Transverse colon (tissue), 4 donors: ENCODE results near the gene ANKS1B. TPM values are rescaled to one million over a fixed set of nuclear protein-coding genes. Genes with fewer than 3 reads are reported as not detected.

ENCODE experiments used
- DNase-seq: peaks from one replicate; pipeline ENCODE4 v3.0.0-alpha.2; 2019
- H3K27ac ChIP-seq, 4 donors: fragments of 200-600 bp; sonication (generic); 2 replicates each; pipeline ENCODE4 v1.5.1; 2016 to 2018; ENCODE audit warnings: inconsistent platforms in 4 of 4
- H3K27me3 ChIP-seq: fragments of 200-600 bp; sonication (generic); 2 replicates; pipeline ENCODE4 v1.5.1; 2017; ENCODE audit warnings: inconsistent platforms
- H3K36me3 ChIP-seq, 4 donors: fragments of 200-600 bp; sonication (generic); 2 replicates each; pipeline ENCODE4 v1.5.1; 2017 to 2019; ENCODE audit warnings: inconsistent platforms in 4 of 4
- H3K4me1 ChIP-seq, 4 donors: fragments of 200-600 bp; sonication (generic); 2 replicates each; pipeline ENCODE4 v1.5.1; 2017 to 2020; ENCODE audit warnings: inconsistent platforms in 4 of 4
- H3K4me3 ChIP-seq, 4 donors: fragments of 200-600 bp; sonication (generic); 1 replicate in 1 of 4; 2 replicates in 3 of 4; pipeline versions ENCODE4 v1.5.1 to v1.6.1; 2017 to 2019; ENCODE audit warnings: inconsistent platforms in 4 of 4
- H3K9me3 ChIP-seq, 2 donors: fragments of 200-600 bp; sonication (generic); 2 replicates each; pipeline ENCODE4 v1.5.1; 2017 to 2019; ENCODE audit warnings: inconsistent platforms in 2 of 2
- EP300 ChIP-seq: sonication (generic); formaldehyde crosslinking; IDR thresholded peaks from one replicate; pipeline ENCODE4 v1.6.1; 2017; ENCODE audit warnings: antibody characterized with exemption, low read depth
- POLR2A ChIP-seq: fragments of 450-650 bp; IDR thresholded peaks from one replicate; pipeline ENCODE4 v1.6.1; 2016; ENCODE audit warnings: antibody characterized with exemption, mild to moderate bottlenecking, moderate library complexity
- POLR2AphosphoS5 ChIP-seq, 3 donors: sonication (generic); formaldehyde crosslinking; IDR thresholded peaks; one replicate each; pipeline ENCODE4 v1.6.1; 2016; ENCODE audit warnings: antibody characterized with exemption in 3 of 3
- WGBS, 2 donors: methylation state at CpG; one replicate each; pipeline ENCODE4 v1.1.5; 2018; ENCODE audit warnings: low coverage in 1 of 2; 5-methylcytosine and 5-hydroxymethylcytosine counted together
- in situ Hi-C, 4 donors: fragments of 200-750 bp; cut with MboI; loops; one replicate each; pipeline versions ENCODE4 v1.15.0 to v1.15.1; 2017; ENCODE audit warnings: low sequenced_read_pairs in 3 of 4, low pct_ligation_motif_present in 1 of 4, low pct_unique_long_range_greater_than_20kb in 1 of 4
- intact Hi-C: fragments of 100-400 bp; cut with DNase I; formaldehyde crosslinking; loops from one replicate; pipeline ENCODE4 v1.15.1; 2023; ENCODE audit warnings: low total_unique reads
- total RNA-seq, 4 donors: library from RNA; depleted of rRNA; stranded (reverse); fragments of >200 nt; gene quantifications; one replicate each; pipeline ENCODE4 v1.1.0, GENCODE V29; 2016
- TF ChIP-seq, protein P1 (sequence below), 5 experiments: fragments of 200-600 bp in 3 of 5; fragments of 450-650 bp in 2 of 5; sonication (generic) in 3 of 5; IDR thresholded peaks; 1 replicate in 2 of 5; 2 replicates in 3 of 5; pipeline ENCODE4 v1.5.1; 2016 to 2017; ENCODE audit warnings: antibody characterized with exemption in 5 of 5, inconsistent platforms in 3 of 5, mild to moderate bottlenecking in 2 of 5, moderate library complexity in 1 of 5

Gene ANKS1B
- total RNA-seq, 4 donors from 2014 or later = 1.4 to 6.4 (median 3.5) TPM; not detected in 1

DNA sequence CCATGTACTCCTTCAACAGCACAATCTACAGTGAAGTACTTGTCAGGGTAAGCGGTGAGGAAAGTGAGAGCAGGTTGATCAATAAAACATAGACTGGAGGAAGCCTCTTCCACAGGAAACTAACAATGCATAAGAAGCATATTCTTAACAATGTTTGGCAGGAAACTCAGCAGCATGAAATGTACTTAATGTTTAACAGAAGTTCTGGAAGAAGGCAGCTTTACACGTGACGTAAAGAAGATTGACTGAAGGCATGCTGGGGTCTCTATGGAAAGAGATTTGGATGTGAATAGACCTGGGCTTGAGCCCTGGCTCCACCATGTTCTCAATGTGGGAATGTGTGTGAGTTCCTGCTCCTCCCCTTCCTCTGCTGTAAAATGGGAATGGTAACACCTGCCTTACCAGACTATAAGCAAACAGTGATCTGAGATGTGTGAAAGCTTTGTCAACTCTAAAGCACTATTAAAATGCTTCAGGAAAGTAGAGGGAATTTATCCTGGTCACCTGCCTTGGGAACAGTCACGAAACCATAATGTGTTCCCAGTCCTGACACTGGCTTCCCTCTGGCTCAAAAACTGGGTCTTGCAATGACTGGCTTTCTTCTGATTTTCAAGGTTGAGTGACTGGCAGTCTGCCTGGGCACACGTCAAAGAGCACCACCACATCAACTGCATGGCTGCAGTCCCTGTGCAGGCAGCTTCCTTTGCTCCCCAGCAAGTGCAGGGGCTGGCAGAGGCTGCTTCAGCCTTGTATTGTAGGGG, 955.0 kb downstream of the ANKS1B start:
- no peak overlapping the region for H3K27ac ChIP-seq
- in situ Hi-C loops = loop anchor here in 2 of 4 donors (25.0 kb wide), 1 partner anchor 733 kb away; no protein-coding TSS in a partner anchor
- no peak overlapping the region for H3K4me3 ChIP-seq
- no peaks in the 10 kb centered on the region for H3K36me3 ChIP-seq
- 39 to 43% methylated on average over 3 to 5 of the region's 5 CpGs for WGBS, 2 donors
- no peak for DNase-seq
- no peaks in the 10 kb centered on the region for H3K4me1 ChIP-seq
- no peaks in the 10 kb centered on the region for H3K9me3 ChIP-seq
- TF ChIP-seq POLR2A (no peak), POLR2AphosphoS5 (IDR thresholded peaks at IDR 0.05) (no peak), EP300 (no peak)
- TF ChIP-seq, protein P1, sequence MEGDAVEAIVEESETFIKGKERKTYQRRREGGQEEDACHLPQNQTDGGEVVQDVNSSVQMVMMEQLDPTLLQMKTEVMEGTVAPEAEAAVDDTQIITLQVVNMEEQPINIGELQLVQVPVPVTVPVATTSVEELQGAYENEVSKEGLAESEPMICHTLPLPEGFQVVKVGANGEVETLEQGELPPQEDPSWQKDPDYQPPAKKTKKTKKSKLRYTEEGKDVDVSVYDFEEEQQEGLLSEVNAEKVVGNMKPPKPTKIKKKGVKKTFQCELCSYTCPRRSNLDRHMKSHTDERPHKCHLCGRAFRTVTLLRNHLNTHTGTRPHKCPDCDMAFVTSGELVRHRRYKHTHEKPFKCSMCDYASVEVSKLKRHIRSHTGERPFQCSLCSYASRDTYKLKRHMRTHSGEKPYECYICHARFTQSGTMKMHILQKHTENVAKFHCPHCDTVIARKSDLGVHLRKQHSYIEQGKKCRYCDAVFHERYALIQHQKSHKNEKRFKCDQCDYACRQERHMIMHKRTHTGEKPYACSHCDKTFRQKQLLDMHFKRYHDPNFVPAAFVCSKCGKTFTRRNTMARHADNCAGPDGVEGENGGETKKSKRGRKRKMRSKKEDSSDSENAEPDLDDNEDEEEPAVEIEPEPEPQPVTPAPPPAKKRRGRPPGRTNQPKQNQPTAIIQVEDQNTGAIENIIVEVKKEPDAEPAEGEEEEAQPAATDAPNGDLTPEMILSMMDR (IDR thresholded peaks at IDR 0.05) = no peak
- H3K27me3 ChIP-seq = no peaks in the 10 kb centered on the region
- intact Hi-C loops = no loop called here

DNA sequence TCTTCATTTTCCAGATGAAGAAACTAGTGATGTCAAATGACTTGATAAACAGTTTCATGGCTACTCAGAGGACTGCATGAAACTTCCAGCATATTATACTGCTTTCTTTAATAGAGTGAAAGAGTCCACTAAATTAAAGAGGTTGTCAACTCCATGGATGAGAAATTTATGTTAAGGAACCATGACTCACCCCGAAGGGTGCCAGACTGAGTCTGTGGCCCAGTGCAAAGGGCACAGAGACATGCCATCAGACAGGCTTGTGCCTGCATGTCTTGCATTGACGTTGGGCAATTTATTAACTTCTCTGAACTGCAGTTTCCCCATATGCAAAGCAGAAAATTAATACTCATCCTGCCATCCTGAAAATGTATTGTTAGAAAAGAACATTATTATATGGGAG, 957.3 kb downstream of the ANKS1B start:
- no peaks in the 10 kb centered on the region for H3K27me3 ChIP-seq
- no peak overlapping the region for H3K27ac ChIP-seq
- in situ Hi-C loops (loop anchor here in 2 of 4 donors (25.0 kb wide), 1 partner anchor 735 kb away; no protein-coding TSS in a partner anchor), intact Hi-C loops (no loop called here)
- no peak overlapping the region for H3K4me3 ChIP-seq
- 57 to 79% methylated on average over 2 of the region's 2 CpGs for WGBS, 2 donors
- no peak for DNase-seq
- TF ChIP-seq POLR2A (no peak), EP300 (no peak), POLR2AphosphoS5 (IDR thresholded peaks at IDR 0.05) (no peak)
- TF ChIP-seq, protein P1 (IDR thresholded peaks at IDR 0.05) = no peak
- H3K36me3 ChIP-seq = no peaks in the 10 kb centered on the region
- no peaks in the 10 kb centered on the region for H3K9me3 ChIP-seq
- no peaks in the 10 kb centered on the region for H3K4me1 ChIP-seq

DNA sequence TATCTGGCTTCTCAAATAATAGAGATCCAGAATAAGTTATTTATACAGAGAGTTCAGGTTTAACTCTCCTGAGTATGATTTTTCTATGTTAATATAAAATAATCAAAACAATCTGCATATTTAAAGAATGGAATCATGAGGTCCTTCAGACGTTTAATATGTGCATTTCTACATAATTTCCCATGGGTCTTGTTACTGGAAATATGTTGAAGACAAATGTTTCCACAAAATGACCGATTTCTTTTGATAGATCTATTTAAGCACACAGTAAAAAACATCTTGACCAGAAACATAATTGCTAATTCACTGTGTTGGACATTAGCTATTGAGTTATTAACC, 957.7 kb downstream of the ANKS1B start:
- no peak overlapping the region for H3K4me3 ChIP-seq
- intact Hi-C loops = no loop called here
- no peak overlapping the region for H3K27ac ChIP-seq
- in situ Hi-C loops = loop anchor here in 2 of 4 donors (25.0 kb wide), 1 partner anchor 735 kb away; no protein-coding TSS in a partner anchor
- no peaks in the 10 kb centered on the region for H3K4me1 ChIP-seq
- TF ChIP-seq, protein P1 (IDR thresholded peaks at IDR 0.05) = no peak
- TF ChIP-seq POLR2AphosphoS5 (IDR thresholded peaks at IDR 0.05) (no peak), POLR2A (no peak), EP300 (no peak)
- H3K27me3 ChIP-seq = no peaks in the 10 kb centered on the region
- no peaks in the 10 kb centered on the region for H3K36me3 ChIP-seq
- WGBS, 2 donors = 61 to 65% methylated on average over 2 of the region's 2 CpGs
- no peaks in the 10 kb centered on the region for H3K9me3 ChIP-seq
- DNase-seq = no peak

DNA sequence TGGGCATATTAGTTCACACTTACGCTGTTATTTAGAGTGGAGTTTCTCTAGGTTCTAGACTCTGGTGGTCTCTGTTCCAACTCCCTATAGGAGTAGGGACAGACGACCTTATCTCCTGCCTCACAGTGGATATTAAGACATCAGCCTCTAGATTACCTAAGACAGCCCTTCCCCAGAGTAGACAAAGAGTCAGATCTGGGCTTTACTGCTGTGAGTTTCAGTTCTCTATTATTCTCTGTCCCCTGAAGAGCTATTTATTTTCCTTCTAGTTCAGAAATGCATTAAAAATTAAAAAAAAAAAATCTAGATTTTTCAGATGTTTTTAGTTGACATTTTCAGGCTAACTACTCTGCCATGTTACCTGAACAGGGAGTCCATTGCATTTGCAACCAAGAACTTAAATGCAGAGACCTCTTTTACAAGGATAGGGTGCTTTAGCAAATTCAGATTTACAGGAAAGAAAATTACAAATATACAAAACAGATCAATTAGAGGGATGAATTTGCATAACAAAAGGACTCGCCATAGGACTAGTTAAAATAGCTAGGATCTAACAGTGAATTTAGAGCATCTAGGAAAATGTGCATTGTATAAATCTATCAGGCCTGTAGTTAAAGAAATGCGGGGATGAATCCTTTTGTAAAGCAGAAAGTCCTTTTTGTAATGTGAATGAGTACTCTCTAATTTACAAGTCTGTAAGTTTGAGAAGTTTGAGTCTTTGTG, 958.2 kb downstream of the ANKS1B start:
- intact Hi-C loops = no loop called here
- no peaks in the 10 kb centered on the region for H3K36me3 ChIP-seq
- H3K4me3 ChIP-seq = no peak overlapping the region
- 78 to 80% methylated on average over 4 of the region's 4 CpGs for WGBS, 2 donors
- no peak overlapping the region for H3K27ac ChIP-seq
- no peaks in the 10 kb centered on the region for H3K9me3 ChIP-seq
- no peak for DNase-seq
- no peaks in the 10 kb centered on the region for H3K27me3 ChIP-seq
- in situ Hi-C loops = loop anchor here in 2 of 4 donors (25.0 kb wide), 1 partner anchor 736 kb away; no protein-coding TSS in a partner anchor
- TF ChIP-seq POLR2A (no peak), POLR2AphosphoS5 (IDR thresholded peaks at IDR 0.05) (no peak), EP300 (no peak)
- TF ChIP-seq, protein P1 (IDR thresholded peaks at IDR 0.05) = no peak
- no peaks in the 10 kb centered on the region for H3K4me1 ChIP-seq
